Activated T-helper 17 cell treated with anti-CD3 and anti-CD28 coated beads, Interleukin-2, amount 50 U/mL, for 72 hours (primary cell): Measurements from ENCODE around the gene MAST4. TPM values are rescaled to one million over a fixed set of nuclear protein-coding genes. Genes with fewer than 3 reads are reported as not detected.

Experiments
- ATAC-seq: fragments of 150-1000 bp; cut with Tn5 transposase; replicated peaks from 2 replicates; pipeline ENCODE4 v1.10.0; 2021; ENCODE audit warnings: mild to moderate bottlenecking, moderate library complexity
- H3K27ac Mint-ChIP-seq: one replicate; pipeline ENCODE4 v1.8.0; 2022; ENCODE audit warnings: mixed read lengths
- H3K27me3 Mint-ChIP-seq: one replicate; pipeline ENCODE4 v1.8.0; 2022; ENCODE audit warnings: mixed read lengths
- H3K36me3 Mint-ChIP-seq: one replicate; pipeline ENCODE4 v1.8.0; 2022; ENCODE audit warnings: low read depth, mild to moderate bottlenecking, mixed read lengths
- H3K4me1 Mint-ChIP-seq: one replicate; pipeline ENCODE4 v1.8.0; 2022; ENCODE audit warnings: mixed read lengths
- H3K4me3 Mint-ChIP-seq: one replicate; pipeline ENCODE4 v1.8.0; 2022; ENCODE audit warnings: mild to moderate bottlenecking, mixed read lengths
- H3K9me3 Mint-ChIP-seq: one replicate; pipeline ENCODE4 v1.8.0; 2022; ENCODE audit warnings: mixed read lengths
- total RNA-seq, 2 donors: library from RNA; stranded (reverse); gene quantifications; one replicate each; pipeline ENCODE4 v1.2.3, GENCODE V29; 2022

MAST4 gene
- total RNA-seq, result 100 to 1,000 TPM in 1 of 2 donors, 10 to 100 TPM in 1; 42.1 to 103 TPM

DNA sequence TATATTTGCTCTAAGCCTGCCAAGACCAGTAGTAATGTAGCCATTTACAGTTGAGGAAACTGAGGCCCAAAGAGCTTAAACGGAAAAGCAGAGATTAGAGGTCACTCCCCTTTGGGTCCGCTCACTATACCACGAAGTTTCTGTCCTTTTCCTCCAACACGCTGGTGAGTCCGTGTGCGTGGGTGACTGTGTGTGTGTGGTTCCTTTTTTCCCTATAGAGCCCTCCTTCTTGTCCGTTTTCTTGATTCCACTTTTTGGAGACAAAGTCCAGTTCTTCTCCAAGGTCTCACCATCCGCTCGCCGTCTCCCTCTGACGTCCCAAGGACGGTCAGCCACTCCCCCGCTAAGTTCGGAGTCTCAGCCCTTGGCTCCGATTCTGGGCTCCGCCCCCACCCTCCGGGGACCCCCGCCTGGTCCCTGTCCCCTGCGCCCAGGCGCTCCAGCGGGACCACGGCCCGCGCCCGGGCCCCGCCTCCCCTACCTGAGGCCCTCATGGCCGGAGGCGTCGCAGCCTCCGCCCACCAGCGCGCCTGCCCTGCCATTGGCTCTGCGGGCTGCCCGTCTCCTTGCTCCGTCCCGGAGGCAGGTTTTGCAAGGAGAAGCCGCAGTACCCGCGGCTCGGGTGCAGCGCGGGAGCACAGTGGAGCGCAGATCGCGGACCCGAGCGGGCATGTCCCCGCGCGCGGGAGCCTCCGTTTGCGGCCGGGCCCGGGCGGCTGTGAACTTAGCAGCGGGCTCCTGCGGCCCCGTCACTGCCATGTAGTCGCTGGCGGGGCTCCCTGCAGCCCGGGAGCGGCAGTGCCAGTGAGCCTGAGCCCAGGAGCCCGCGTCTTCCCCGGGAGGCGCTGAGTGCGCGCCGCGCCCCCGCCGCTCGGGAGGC is at the start of gene MAST4:
Gene MAST4 (plus strand): TSS at position 638 of the 880 bp plus-strand sequence. CDS start 263 bp downstream, outside the sequence.
- no peak within 1 kb of the TSS for H3K27ac Mint-ChIP-seq
- ATAC-seq, result peak; percentile 90
- peaks cover 53% of the 10 kb centered on the region for H3K27me3 Mint-ChIP-seq
- peak within 1 kb of the TSS; percentile 60 for H3K4me3 Mint-ChIP-seq
- no peaks in the 10 kb centered on the region for H3K9me3 Mint-ChIP-seq
- H3K36me3 Mint-ChIP-seq, result no peaks in the 10 kb centered on the region
- H3K4me1 Mint-ChIP-seq, result no peaks in the 10 kb centered on the region

- Mint-ChIP-seq H3K27ac (no peak overlapping the region), H3K27me3 (peaks cover 7% of the 10 kb centered on the region), H3K9me3 (peaks cover 6% of the 10 kb centered on the region), H3K36me3 (no peaks in the 10 kb centered on the region), H3K4me1 (no peaks in the 10 kb centered on the region), H3K4me3 (no peak overlapping the region)
- no peak for ATAC-seq
Observed at GRCh38 chr5:66546541-66546940, 49.7 kb upstream of the MAST4 start.

- Mint-ChIP-seq H3K27me3 (peaks cover 6% of the 10 kb centered on the region), H3K4me1 (peaks cover 8% of the 10 kb centered on the region), H3K4me3 (no peak overlapping the region), H3K27ac (no peak overlapping the region), H3K36me3 (no peaks in the 10 kb centered on the region), H3K9me3 (peaks cover 6% of the 10 kb centered on the region)
- ATAC-seq, result no peak
Observed at GRCh38 chr5:66551338-66551737, 44.9 kb upstream of the MAST4 start.

GRCh38 chr5:66551945-66552344 is 44.2 kb upstream of the MAST4 start:
- Mint-ChIP-seq H3K27me3 (peaks cover 6% of the 10 kb centered on the region), H3K4me3 (no peak overlapping the region), H3K36me3 (no peaks in the 10 kb centered on the region), H3K4me1 (peaks cover 8% of the 10 kb centered on the region), H3K27ac (no peak overlapping the region), H3K9me3 (peaks cover 6% of the 10 kb centered on the region)
- ATAC-seq, result no peak

DNA sequence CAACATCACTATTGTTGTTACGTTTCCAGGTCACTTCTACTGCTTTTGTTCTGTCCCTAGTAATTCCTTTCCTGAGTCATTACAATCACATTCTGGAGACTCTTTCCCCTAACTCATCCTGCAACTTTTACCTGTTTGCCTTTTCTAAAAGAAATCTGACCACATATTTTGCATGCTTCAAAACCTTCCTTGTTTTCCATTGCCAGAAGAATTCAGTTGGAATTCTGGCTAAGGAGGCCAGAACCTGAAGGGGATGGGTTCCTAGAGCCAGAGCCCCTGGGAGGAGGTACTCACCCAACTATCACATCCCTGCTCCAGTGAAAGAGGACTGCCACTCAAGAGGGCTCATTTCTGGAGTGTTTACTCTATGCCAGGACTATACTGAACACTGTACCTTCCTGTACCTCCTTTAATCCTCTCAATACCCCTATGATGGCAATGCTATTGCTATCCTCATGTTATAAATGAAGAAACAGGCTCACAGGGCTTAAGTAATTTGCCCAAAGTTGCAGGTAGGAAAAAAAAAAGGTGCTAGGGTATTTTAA is 42.8 kb upstream of the MAST4 start:
- Mint-ChIP-seq H3K36me3 (no peaks in the 10 kb centered on the region), H3K4me3 (no peak overlapping the region), H3K27ac (peak overlapping the region; percentile 32), H3K4me1 (peaks cover 8% of the 10 kb centered on the region), H3K9me3 (no peaks in the 10 kb centered on the region), H3K27me3 (peaks cover 6% of the 10 kb centered on the region)
- ATAC-seq, result no peak

DNA sequence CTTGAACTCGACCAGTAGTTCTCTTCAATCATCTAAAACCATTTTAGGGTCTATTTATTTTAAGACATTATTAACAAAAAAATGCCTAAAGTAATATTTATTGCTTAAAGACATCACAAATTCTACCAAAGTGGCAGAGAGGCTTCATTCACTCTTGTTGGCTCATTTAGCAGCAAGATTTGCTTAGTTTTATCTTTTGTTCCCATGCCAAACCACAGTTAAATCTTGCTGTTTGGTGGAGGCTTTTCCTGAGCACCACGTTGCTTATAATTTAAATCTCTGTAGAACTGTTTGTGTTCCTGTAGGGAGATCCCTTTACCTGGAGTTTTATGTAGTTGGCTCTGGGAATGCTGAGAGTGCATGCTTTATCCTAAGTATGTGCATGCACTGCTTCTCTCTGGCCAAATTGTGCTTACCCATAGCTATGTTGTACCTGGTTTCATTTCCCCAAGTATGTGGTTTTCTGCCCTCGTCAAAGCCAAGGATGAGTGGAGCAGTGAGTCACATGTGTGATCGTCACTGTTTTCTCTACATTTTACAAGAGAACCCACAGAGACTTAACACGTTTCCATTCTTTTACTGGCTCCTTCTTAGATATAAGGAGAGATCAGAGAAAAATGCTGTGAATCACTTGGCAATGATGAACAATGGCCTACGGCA is 42.1 kb upstream of the MAST4 start:
- peak overlapping the region; percentile 73 for H3K27ac Mint-ChIP-seq
- H3K36me3 Mint-ChIP-seq, result no peaks in the 10 kb centered on the region
- peaks cover 6% of the 10 kb centered on the region for H3K27me3 Mint-ChIP-seq
- no peaks in the 10 kb centered on the region for H3K9me3 Mint-ChIP-seq
- peaks cover 8% of the 10 kb centered on the region for H3K4me1 Mint-ChIP-seq
- peak; percentile 94 for ATAC-seq
- H3K4me3 Mint-ChIP-seq, result no peak overlapping the region

DNA sequence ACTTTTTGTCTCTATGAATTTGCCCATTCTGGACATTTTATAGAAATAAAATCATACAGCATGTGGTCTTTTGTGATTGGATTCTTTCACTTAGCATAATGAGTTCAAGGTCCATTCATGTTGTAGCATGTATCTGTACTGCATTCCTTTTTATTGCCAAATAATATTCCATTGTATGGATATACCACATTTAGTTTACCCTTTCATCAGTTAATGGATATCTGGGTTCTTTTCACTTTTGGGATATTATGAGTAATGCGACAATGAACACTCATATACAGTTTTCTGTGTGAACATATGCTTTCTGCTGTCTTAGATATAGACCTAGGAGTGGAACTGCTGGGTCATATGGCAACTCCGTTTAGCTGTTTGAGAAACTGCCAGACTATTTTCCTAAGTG is 41.3 kb upstream of the MAST4 start:
- Mint-ChIP-seq H3K27ac (peak overlapping the region; percentile 73), H3K9me3 (no peaks in the 10 kb centered on the region), H3K4me1 (peaks cover 8% of the 10 kb centered on the region), H3K27me3 (peaks cover 6% of the 10 kb centered on the region), H3K4me3 (no peak overlapping the region), H3K36me3 (no peaks in the 10 kb centered on the region)
- ATAC-seq, result no peak

GRCh38 chr5:66558560-66558959 is 37.6 kb upstream of the MAST4 start:
- Mint-ChIP-seq H3K9me3 (no peaks in the 10 kb centered on the region), H3K27ac (no peak overlapping the region), H3K36me3 (no peaks in the 10 kb centered on the region), H3K4me1 (peaks cover 4% of the 10 kb centered on the region), H3K4me3 (no peak overlapping the region), H3K27me3 (peaks cover 7% of the 10 kb centered on the region)
- ATAC-seq, result peak; percentile 42

DNA sequence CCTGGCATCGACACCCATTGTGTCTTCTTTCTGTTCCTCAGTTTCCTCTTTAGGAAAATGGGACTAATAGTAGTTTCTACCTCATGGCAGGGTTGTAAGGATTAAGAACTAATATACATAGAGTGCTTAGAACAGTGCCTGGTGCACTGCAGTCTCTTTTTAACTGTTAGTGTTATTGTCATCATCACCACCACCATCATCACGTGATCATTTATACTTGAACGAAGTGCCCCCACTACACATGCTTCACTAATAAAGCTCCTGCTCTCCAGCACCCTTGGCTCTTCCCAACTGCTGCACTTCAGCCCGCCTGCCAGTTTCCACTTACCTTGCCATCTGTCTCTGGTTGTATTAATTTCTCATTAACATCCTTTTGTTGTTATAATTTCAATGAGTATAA is 35.8 kb upstream of the MAST4 start:
- no peak overlapping the region for H3K27ac Mint-ChIP-seq
- H3K4me3 Mint-ChIP-seq, result no peak overlapping the region
- no peaks in the 10 kb centered on the region for H3K4me1 Mint-ChIP-seq
- ATAC-seq, result no peak
- H3K9me3 Mint-ChIP-seq, result no peaks in the 10 kb centered on the region
- H3K27me3 Mint-ChIP-seq, result peaks cover 13% of the 10 kb centered on the region
- H3K36me3 Mint-ChIP-seq, result no peaks in the 10 kb centered on the region

DNA sequence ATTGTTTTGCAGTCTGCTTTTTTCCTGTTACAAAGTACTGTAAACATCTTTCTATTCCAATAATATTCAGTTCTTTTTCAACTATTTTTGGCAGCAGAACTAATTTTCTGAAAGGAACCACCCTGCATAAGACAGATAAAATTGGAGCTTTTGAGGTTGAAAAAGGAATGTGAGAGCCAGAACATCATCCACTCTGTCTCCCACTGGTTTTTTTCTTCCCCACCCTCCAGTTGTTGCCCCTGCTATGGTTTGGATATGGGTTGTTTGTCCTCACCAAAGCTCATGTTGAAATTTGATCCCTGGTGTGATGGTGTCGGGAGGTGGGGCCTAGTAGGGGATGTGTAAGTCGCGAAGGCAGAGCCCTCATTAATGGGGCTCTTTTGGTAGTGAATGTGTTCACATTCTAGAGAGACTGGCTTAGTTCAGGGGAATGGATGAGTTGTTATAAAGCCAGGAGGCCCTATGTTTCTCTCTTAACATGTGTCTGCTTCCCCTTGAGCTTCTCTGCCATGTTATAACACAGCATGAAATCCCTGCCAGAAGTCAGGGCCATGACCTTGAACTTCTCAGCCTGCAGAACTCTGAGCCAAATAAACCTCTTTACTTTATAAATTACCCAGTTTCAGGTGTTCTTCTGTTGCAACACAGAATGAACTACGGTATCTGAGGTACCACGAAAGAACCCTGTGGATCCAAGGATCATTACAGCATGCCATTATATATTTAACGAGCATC is 34.8 kb upstream of the MAST4 start:
- H3K36me3 Mint-ChIP-seq, result no peaks in the 10 kb centered on the region
- no peaks in the 10 kb centered on the region for H3K4me1 Mint-ChIP-seq
- H3K27me3 Mint-ChIP-seq, result peaks cover 15% of the 10 kb centered on the region
- H3K27ac Mint-ChIP-seq, result no peak overlapping the region
- ATAC-seq, result no peak
- no peaks in the 10 kb centered on the region for H3K9me3 Mint-ChIP-seq
- no peak overlapping the region for H3K4me3 Mint-ChIP-seq

DNA sequence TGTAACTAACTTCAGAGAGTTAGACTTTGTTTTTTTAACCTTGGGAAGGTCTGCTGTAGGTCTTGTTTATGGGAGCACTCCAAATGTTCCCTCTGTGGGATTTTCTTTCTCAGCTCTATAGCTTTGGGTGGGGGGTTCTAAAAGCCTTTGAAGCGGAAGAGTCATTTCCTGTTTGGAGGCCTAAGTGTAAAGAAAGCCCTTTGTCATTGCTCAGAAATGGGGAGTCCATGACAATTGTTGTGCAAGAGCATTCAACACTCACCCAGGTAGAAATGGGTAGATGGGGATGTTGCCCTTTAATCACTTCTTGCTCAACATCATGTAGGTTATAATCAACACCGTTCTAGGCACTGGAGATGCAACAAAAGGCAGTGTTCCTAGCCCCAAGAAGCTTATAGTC is 30.3 kb upstream of the MAST4 start:
- Mint-ChIP-seq H3K36me3 (no peaks in the 10 kb centered on the region), H3K27ac (no peak overlapping the region), H3K4me3 (no peak overlapping the region), H3K9me3 (peaks cover 4% of the 10 kb centered on the region), H3K27me3 (peaks cover 24% of the 10 kb centered on the region), H3K4me1 (peaks cover 6% of the 10 kb centered on the region)
- no peak for ATAC-seq

GRCh38 chr5:66567474-66567873 is 28.7 kb upstream of the MAST4 start:
- Mint-ChIP-seq H3K27me3 (peaks cover 25% of the 10 kb centered on the region), H3K4me3 (no peak overlapping the region), H3K9me3 (peaks cover 4% of the 10 kb centered on the region), H3K4me1 (peaks cover 6% of the 10 kb centered on the region), H3K36me3 (no peaks in the 10 kb centered on the region), H3K27ac (no peak overlapping the region)
- no peak for ATAC-seq

GRCh38 chr5:66570201-66570600 is 26.0 kb upstream of the MAST4 start:
- peaks cover 23% of the 10 kb centered on the region for H3K27me3 Mint-ChIP-seq
- peaks cover 4% of the 10 kb centered on the region for H3K9me3 Mint-ChIP-seq
- peaks cover 6% of the 10 kb centered on the region for H3K4me1 Mint-ChIP-seq
- H3K4me3 Mint-ChIP-seq, result no peak overlapping the region
- H3K36me3 Mint-ChIP-seq, result no peaks in the 10 kb centered on the region
- no peak for ATAC-seq
- H3K27ac Mint-ChIP-seq, result no peak overlapping the region

DNA sequence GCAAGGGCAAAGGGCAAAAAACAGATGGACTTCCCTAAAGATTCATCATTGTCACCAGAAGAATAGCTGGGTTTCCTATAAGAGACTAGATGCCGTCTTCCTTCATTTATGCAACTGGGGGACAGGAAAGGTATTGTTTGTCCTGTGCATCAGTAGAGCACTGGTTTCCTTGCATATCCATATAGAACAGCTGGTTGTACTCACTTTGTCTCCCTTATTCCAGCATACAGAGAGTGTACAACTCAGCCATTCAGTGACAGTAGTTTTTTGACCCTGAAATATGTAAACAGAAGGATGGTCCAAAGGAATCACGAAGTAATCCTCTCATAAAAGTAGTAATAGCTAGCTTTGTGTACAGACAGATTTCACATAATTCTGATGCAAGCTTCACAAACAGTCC is 22.5 kb upstream of the MAST4 start:
- Mint-ChIP-seq H3K27ac (no peak overlapping the region), H3K4me1 (peaks cover 4% of the 10 kb centered on the region), H3K4me3 (no peak overlapping the region), H3K27me3 (peaks cover 29% of the 10 kb centered on the region), H3K9me3 (no peaks in the 10 kb centered on the region), H3K36me3 (no peaks in the 10 kb centered on the region)
- no peak for ATAC-seq
